Measurements from ENCODE around the gene AKAP8.

DNA sequence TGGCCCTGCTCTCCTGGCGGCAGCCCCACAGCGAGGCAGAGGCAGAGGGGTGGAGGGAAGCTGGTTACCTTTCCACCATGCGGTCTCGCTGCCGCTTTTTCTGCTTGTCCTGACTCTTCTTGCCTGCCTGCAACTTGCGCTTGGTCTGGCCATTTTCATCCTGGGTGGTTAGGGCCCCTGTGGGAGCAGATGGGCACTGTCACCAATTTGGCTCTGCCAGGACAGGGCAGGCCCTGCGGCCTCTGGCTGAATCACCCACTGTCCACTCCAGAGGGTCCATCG lies 19.6 kb upstream of the AKAP8 start:
- TF ChIP-seq CTCF (IDR thresholded peaks at IDR 0.05), result no peak
- TF ChIP-seq POLR2AphosphoS5 (IDR thresholded peaks at IDR 0.05), result no peak
- no peak for TF ChIP-seq POLR2A (IDR thresholded peaks at IDR 0.05)
- no peak for TF ChIP-seq EP300 (IDR thresholded peaks at IDR 0.05)
